Stimulated activated memory B cell treated with anti-CD40 and anti-IgM and Interleukin-4, amounts not matched to agents 10 μg/mL and 1 μg/mL and 100 μg/mL, for 72 hours (primary cell): ENCODE data around the gene MS4A6E.

Experiments used
- ATAC-seq: fragments of 150-1000 bp; cut with Tn5 transposase; 2 replicates; pipeline ENCODE4 v1.10.0; 2021
- H3K27ac Mint-ChIP-seq: one replicate; pipeline ENCODE4 v1.8.0; 2022; ENCODE audit warnings: mild to moderate bottlenecking, mixed read lengths
- H3K27me3 Mint-ChIP-seq: one replicate; pipeline ENCODE4 v1.8.0; 2022; ENCODE audit warnings: mixed read lengths
- H3K36me3 Mint-ChIP-seq: one replicate; pipeline ENCODE4 v1.8.0; 2022; ENCODE audit warnings: mixed read lengths
- H3K4me1 Mint-ChIP-seq: one replicate; pipeline ENCODE4 v1.8.0; 2022; ENCODE audit warnings: mixed read lengths
- H3K4me3 Mint-ChIP-seq: one replicate; pipeline ENCODE4 v1.8.0; 2022; ENCODE audit warnings: mild to moderate bottlenecking, moderate library complexity, mixed read lengths
- H3K9me3 Mint-ChIP-seq: one replicate; pipeline ENCODE4 v1.8.0; 2022; ENCODE audit warnings: mixed read lengths

The MS4A6E gene

GRCh38 chr11:60377401-60378136 is 50.5 kb downstream of the MS4A6E start:
- peak overlapping the region; percentile 82 for H3K4me3 Mint-ChIP-seq
- H3K27ac Mint-ChIP-seq, result peak overlapping the region; percentile 91
- peak; percentile 87 for ATAC-seq
- H3K36me3 Mint-ChIP-seq, result peaks cover 5% of the 10 kb centered on the region
- peaks cover 5% of the 10 kb centered on the region for H3K9me3 Mint-ChIP-seq
- H3K4me1 Mint-ChIP-seq, result peaks cover 73% of the 10 kb centered on the region
- no peaks in the 10 kb centered on the region for H3K27me3 Mint-ChIP-seq

DNA sequence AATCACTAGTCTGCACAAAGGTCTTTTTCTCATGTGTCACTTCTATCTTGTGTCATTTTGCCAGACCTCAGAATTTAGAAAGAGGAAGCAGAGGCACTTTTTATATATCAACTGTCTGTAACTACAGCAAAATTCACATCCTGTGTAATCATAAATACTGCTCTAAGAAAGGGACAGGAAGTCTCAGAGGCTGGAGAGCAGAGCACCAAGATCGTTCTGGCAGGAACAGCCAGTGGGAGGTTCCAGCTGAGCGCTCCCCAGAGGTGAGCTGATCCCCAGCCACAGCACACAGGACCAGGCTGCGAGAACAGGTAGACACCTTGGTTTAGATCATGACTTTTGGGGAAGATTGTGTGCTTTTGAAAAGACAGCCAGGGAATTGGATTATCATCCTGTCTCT is 51.3 kb downstream of the MS4A6E start, which contains the start of gene MS4A7:
Gene MS4A7 (plus strand): TSS at position 179 of the 400 bp plus-strand sequence. CDS start 4,610 bp downstream, outside the sequence.
- H3K27me3 Mint-ChIP-seq, result no peaks in the 10 kb centered on the region
- H3K9me3 Mint-ChIP-seq, result peaks cover 5% of the 10 kb centered on the region
- peak within 1 kb of the TSS; percentile 82 for H3K4me3 Mint-ChIP-seq
- H3K36me3 Mint-ChIP-seq, result peaks cover 5% of the 10 kb centered on the region
- H3K4me1 Mint-ChIP-seq, result peaks cover 67% of the 10 kb centered on the region
- peak; percentile 97 for ATAC-seq
- peak within 1 kb of the TSS; percentile 91 for H3K27ac Mint-ChIP-seq

- peak overlapping the region; percentile 54 for H3K27ac Mint-ChIP-seq
- H3K9me3 Mint-ChIP-seq, result peaks cover 4% of the 10 kb centered on the region
- peaks cover 16% of the 10 kb centered on the region for H3K36me3 Mint-ChIP-seq
- H3K4me3 Mint-ChIP-seq, result peak overlapping the region; percentile 49
- ATAC-seq, result peak; percentile 98
- no peaks in the 10 kb centered on the region for H3K27me3 Mint-ChIP-seq
- H3K4me1 Mint-ChIP-seq, result peaks cover 38% of the 10 kb centered on the region
Observed at GRCh38 chr11:60389279-60389910, 62.3 kb downstream of the MS4A6E start.

DNA sequence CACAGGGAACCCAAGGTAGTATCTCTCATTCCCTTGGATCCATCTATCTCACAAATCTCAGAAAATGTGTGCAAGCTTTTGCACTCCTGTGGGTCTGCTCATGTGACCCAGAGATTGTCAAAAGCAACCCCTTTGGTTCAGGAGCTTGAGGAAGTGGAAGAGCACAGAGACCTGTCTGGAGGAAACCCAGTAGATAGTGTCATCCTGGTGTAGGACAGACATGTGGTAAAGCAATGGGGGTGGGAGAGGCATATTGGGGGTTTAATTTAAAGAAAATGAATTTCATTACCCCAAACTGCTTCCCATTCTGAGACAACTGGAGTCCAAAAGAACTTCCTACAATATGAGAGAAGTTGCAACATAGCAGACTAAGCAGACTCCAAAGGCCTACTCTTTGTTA is 63.4 kb downstream of the MS4A6E start:
- H3K4me1 Mint-ChIP-seq, result peaks cover 38% of the 10 kb centered on the region
- peak overlapping the region; percentile 54 for H3K27ac Mint-ChIP-seq
- H3K36me3 Mint-ChIP-seq, result peaks cover 8% of the 10 kb centered on the region
- peaks cover 4% of the 10 kb centered on the region for H3K9me3 Mint-ChIP-seq
- no peaks in the 10 kb centered on the region for H3K27me3 Mint-ChIP-seq
- H3K4me3 Mint-ChIP-seq, result no peak overlapping the region
- no peak for ATAC-seq
